Small intestine (tissue), 7 donors: ENCODE measurements around the gene MTMR1. TPM values are rescaled to one million over a fixed set of nuclear protein-coding genes. Genes with fewer than 3 reads are reported as not detected.
A peak's percentile ranks its signal among the peaks of the same experiment; 100 is the strongest.

Experiments
- DNase-seq, 2 donors: peaks; one replicate each; pipeline versions ENCODE4 v3.0.0 to v3.0.0-alpha.2; 2013
- FAIRE-seq: peaks from 2 replicates; lab custom pipeline; 2012; peaks lifted over from hg19 to GRCh38; lab: Jason Lieb, UNC
- H3K27ac ChIP-seq, 3 donors: one replicate each; pipeline ENCODE4 v1.5.1; 2013; ENCODE audit warnings: low read length in 2 of 3, mild to moderate bottlenecking in 2 of 3, control low read depth in 1 of 3, inconsistent platforms in 1 of 3, low read depth in 1 of 3, moderate library complexity in 1 of 3
- H3K27me3 ChIP-seq, 3 donors: one replicate each; pipeline ENCODE4 v1.6.1; 2013; ENCODE audit warnings: low read length in 3 of 3, inconsistent platforms in 1 of 3; ENCODE audit not compliant: control insufficient read depth in 3 of 3, insufficient read depth in 3 of 3
- H3K36me3 ChIP-seq, 3 donors: one replicate each; pipeline ENCODE4 v1.6.1; 2013; ENCODE audit warnings: low read length in 3 of 3, inconsistent platforms in 1 of 3, low read depth in 1 of 3, mild to moderate bottlenecking in 1 of 3, moderate library complexity in 1 of 3; ENCODE audit not compliant: control insufficient read depth in 3 of 3, insufficient read depth in 2 of 3
- H3K4me1 ChIP-seq, 3 donors: one replicate each; pipeline ENCODE4 v1.6.1; 2013; ENCODE audit warnings: low read length in 2 of 3, inconsistent platforms in 1 of 3, low read depth in 1 of 3, mild to moderate bottlenecking in 1 of 3, moderate library complexity in 1 of 3; ENCODE audit not compliant: control insufficient read depth in 3 of 3, insufficient read depth in 2 of 3
- H3K4me3 ChIP-seq, 3 donors: one replicate each; pipeline ENCODE4 v1.5.1; 2013; ENCODE audit warnings: low read length in 3 of 3, control low read depth in 1 of 3, inconsistent platforms in 1 of 3, low read depth in 1 of 3, mild to moderate bottlenecking in 1 of 3, moderate library complexity in 1 of 3
- H3K9me3 ChIP-seq, 2 donors: one replicate each; pipeline ENCODE4 v1.6.1; 2013; ENCODE audit warnings: low read depth in 1 of 2, low read length in 1 of 2; ENCODE audit not compliant: control insufficient read depth in 2 of 2, insufficient read depth in 1 of 2
- WGBS, 3 donors: extraction: QIAGEN DNeasy Blood & Tissue Kit; methylation state at CpG; one replicate each; pipeline ENCODE4 v1.1.7; 2013; 5-methylcytosine and 5-hydroxymethylcytosine counted together
- polyA plus RNA-seq, 4 donors: library from polyadenylated mRNA; stranded (reverse) in 3 of 4; unstranded in 1 of 4; fragments of 200-250 nt in 3 of 4; fragments of 120-200 nt in 1 of 4; gene quantifications; one replicate each; pipeline versions ENCODE4 v1.2.1 to v1.2.3, GENCODE V29; 2013
- donor health status: healthy with polysubstance abuse.
- donor health status: control.
- donor health status: control.
- donor health status: Bipolar disorder and iron deficiency.
- donor health status: healthy.

MTMR1 gene
- polyA plus RNA-seq, 4 donors = 5.6 to 18.1 (median 6.4) TPM

- 92 to 100% (median 100%) methylated on average over 1 of the region's 1 CpG for WGBS, 3 donors
- no peak for FAIRE-seq
- no peaks in the 10 kb centered on the region for H3K9me3 ChIP-seq
- H3K36me3 ChIP-seq = peaks cover 0 to 14% (median 0%) of the 10 kb centered on the region in 3 donors
- no peaks in the 10 kb centered on the region for H3K27me3 ChIP-seq
- no peaks in the 10 kb centered on the region for H3K4me1 ChIP-seq
- H3K4me3 ChIP-seq = no peak overlapping the region
- DNase-seq = no peak
- no peak overlapping the region for H3K27ac ChIP-seq
Measured at GRCh38 chrX:150701377-150701776, 8.2 kb downstream of the MTMR1 start.

GRCh38 chrX:150702966-150703694 is 9.9 kb downstream of the MTMR1 start:
- no peaks in the 10 kb centered on the region for H3K4me1 ChIP-seq
- WGBS, 3 donors = 65 to 95% (median 95%) methylated on average over 1 of the region's 1 CpG
- FAIRE-seq (no peak), DNase-seq (no peak)
- H3K27me3 ChIP-seq = no peaks in the 10 kb centered on the region
- no peak overlapping the region for H3K4me3 ChIP-seq
- no peak overlapping the region for H3K27ac ChIP-seq
- H3K36me3 ChIP-seq = peaks cover 0 to 8% (median 0%) of the 10 kb centered on the region in 3 donors
- no peaks in the 10 kb centered on the region for H3K9me3 ChIP-seq

- no peak for DNase-seq
- Histone ChIP-seq H3K36me3 (peaks cover 0 to 8% (median 0%) of the 10 kb centered on the region in 3 donors), H3K9me3 (no peaks in the 10 kb centered on the region), H3K27ac (no peak overlapping the region), H3K4me1 (no peaks in the 10 kb centered on the region), H3K27me3 (no peaks in the 10 kb centered on the region), H3K4me3 (no peak overlapping the region)
- no peak for FAIRE-seq
Measured at GRCh38 chrX:150703695-150703974, 10.4 kb downstream of the MTMR1 start.

- H3K9me3 ChIP-seq = no peaks in the 10 kb centered on the region
- FAIRE-seq (no peak), DNase-seq (no peak)
- no peaks in the 10 kb centered on the region for H3K4me1 ChIP-seq
- no peak overlapping the region for H3K27ac ChIP-seq
- H3K27me3 ChIP-seq = no peaks in the 10 kb centered on the region
- peaks cover 0 to 11% (median 0%) of the 10 kb centered on the region in 3 donors for H3K36me3 ChIP-seq
- no peak overlapping the region for H3K4me3 ChIP-seq
- WGBS, 3 donors = 81 to 92% (median 91%) methylated on average over 3 of the region's 3 CpGs
Measured at GRCh38 chrX:150704030-150704613, 10.9 kb downstream of the MTMR1 start.

GRCh38 chrX:150712619-150713018 is 19.4 kb downstream of the MTMR1 start:
- Histone ChIP-seq H3K4me3 (no peak overlapping the region), H3K36me3 (peaks cover 0 to 2% (median 0%) of the 10 kb centered on the region in 3 donors), H3K9me3 (no peaks in the 10 kb centered on the region), H3K27me3 (no peaks in the 10 kb centered on the region), H3K4me1 (no peaks in the 10 kb centered on the region), H3K27ac (no peak overlapping the region)
- DNase-seq (no peak), FAIRE-seq (no peak)

GRCh38 chrX:150715184-150715583 is 22.0 kb downstream of the MTMR1 start:
- FAIRE-seq = no peak
- 65 to 77% (median 65%) methylated on average over 3 of the region's 3 CpGs for WGBS, 3 donors
- H3K4me1 ChIP-seq = no peaks in the 10 kb centered on the region
- H3K4me3 ChIP-seq = no peak overlapping the region
- H3K27ac ChIP-seq = no peak overlapping the region
- DNase-seq = peak in 1 of 2 donors; percentile 1
- no peaks in the 10 kb centered on the region for H3K27me3 ChIP-seq
- no peaks in the 10 kb centered on the region for H3K9me3 ChIP-seq
- H3K36me3 ChIP-seq = no peaks in the 10 kb centered on the region

GRCh38 chrX:150719621-150720020 is 26.4 kb downstream of the MTMR1 start:
- DNase-seq (no peak), FAIRE-seq (no peak)
- Histone ChIP-seq H3K36me3 (no peaks in the 10 kb centered on the region), H3K27ac (no peak overlapping the region), H3K4me3 (no peak overlapping the region), H3K4me1 (no peaks in the 10 kb centered on the region), H3K9me3 (no peaks in the 10 kb centered on the region), H3K27me3 (no peaks in the 10 kb centered on the region)
- WGBS, 3 donors = 75 to 98% (median 88%) methylated on average over 4 of the region's 4 CpGs

GRCh38 chrX:150729956-150730355 is 36.8 kb downstream of the MTMR1 start:
- no peak overlapping the region for H3K4me3 ChIP-seq
- H3K36me3 ChIP-seq = peaks cover 0 to 7% (median 0%) of the 10 kb centered on the region in 3 donors
- no peak for FAIRE-seq
- no peak for DNase-seq
- no peaks in the 10 kb centered on the region for H3K9me3 ChIP-seq
- WGBS, 3 donors = 73 to 82% (median 74%) methylated on average over 5 of the region's 5 CpGs
- no peaks in the 10 kb centered on the region for H3K4me1 ChIP-seq
- H3K27me3 ChIP-seq = no peaks in the 10 kb centered on the region
- H3K27ac ChIP-seq = no peak overlapping the region

- Histone ChIP-seq H3K27me3 (no peaks in the 10 kb centered on the region), H3K4me3 (no peak overlapping the region), H3K9me3 (no peaks in the 10 kb centered on the region), H3K27ac (no peak overlapping the region), H3K36me3 (peaks cover 0 to 7% (median 0%) of the 10 kb centered on the region in 3 donors), H3K4me1 (no peaks in the 10 kb centered on the region)
- no peak for DNase-seq
- 73 to 93% (median 89%) methylated on average over 6 of the region's 6 CpGs for WGBS, 3 donors
- FAIRE-seq = no peak
Measured at GRCh38 chrX:150730719-150731118, 37.5 kb downstream of the MTMR1 start.
